ENCODE measurements around the gene SLC6A1.

DNA sequence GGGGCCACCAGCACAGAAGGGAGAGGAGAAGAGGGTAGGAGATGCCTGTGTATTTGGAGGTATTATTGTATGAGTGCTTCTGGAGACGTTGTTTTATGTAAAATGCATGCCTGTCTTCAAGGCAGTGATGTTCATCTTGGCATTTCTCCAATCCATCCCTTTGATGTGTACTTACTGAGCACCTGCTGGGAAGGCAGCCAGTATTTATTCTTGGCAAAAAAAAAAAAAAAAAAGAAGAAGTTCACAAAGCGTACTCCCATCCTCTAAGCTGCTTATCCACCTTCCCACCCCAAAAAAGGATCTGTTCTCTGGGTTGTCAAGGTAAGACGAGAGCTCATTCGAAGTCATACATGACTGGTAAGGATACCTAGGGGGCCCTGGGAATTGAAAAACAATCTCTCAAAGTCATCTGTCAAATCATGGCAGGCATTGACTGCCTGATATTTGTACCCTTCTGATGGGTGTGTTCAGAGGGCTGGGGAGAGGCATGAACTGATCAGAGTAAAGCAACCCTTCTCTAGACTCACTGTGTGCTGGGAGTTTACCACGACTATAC lies 30.0 kb upstream of the SLC6A1 start:
- TF ChIP-seq, protein P1, sequence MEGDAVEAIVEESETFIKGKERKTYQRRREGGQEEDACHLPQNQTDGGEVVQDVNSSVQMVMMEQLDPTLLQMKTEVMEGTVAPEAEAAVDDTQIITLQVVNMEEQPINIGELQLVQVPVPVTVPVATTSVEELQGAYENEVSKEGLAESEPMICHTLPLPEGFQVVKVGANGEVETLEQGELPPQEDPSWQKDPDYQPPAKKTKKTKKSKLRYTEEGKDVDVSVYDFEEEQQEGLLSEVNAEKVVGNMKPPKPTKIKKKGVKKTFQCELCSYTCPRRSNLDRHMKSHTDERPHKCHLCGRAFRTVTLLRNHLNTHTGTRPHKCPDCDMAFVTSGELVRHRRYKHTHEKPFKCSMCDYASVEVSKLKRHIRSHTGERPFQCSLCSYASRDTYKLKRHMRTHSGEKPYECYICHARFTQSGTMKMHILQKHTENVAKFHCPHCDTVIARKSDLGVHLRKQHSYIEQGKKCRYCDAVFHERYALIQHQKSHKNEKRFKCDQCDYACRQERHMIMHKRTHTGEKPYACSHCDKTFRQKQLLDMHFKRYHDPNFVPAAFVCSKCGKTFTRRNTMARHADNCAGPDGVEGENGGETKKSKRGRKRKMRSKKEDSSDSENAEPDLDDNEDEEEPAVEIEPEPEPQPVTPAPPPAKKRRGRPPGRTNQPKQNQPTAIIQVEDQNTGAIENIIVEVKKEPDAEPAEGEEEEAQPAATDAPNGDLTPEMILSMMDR (IDR thresholded peaks at IDR 0.05): no peak
- no peak for TF ChIP-seq POLR2A (IDR thresholded peaks at IDR 0.05)
